Right kidney (tissue), 9 donors: ENCODE data around the gene TAP2.
"Not testable (repeated sequence)": the region's sequence is repeated elsewhere in the genome, so short reads cannot be mapped to it uniquely, and the experiment has no call there.

Source experiments
- DNase-seq: peaks from one replicate; pipeline ENCODE4 v3.0.0-alpha.2; 2016
- long read RNA-seq, 8 donors: transcript quantifications; one replicate each; lab custom pipeline, GENCODE V29; 2026

TAP2 gene
- long read RNA-seq, donor 1, full-length matches to known transcripts = 2 of 2 reads
- long read RNA-seq, donor 1, partial matches to known transcripts = 0 of 2 reads
- long read RNA-seq, donor 1, other reads (novel, unspliced or antisense) = 0 of 2 reads
- long read RNA-seq, donor 2, full-length matches to known transcripts = 3 of 3 reads
- long read RNA-seq, donor 2, partial matches to known transcripts = 0 of 3 reads
- long read RNA-seq, donor 2, other reads (novel, unspliced or antisense) = 0 of 3 reads
- long read RNA-seq, donor 3, full-length matches to known transcripts = 2 of 2 reads
- long read RNA-seq, donor 3, partial matches to known transcripts = 0 of 2 reads
- long read RNA-seq, donor 3, other reads (novel, unspliced or antisense) = 0 of 2 reads
- long read RNA-seq, donor 4, full-length matches to known transcripts = 1 of 1 reads
- long read RNA-seq, donor 4, partial matches to known transcripts = 0 of 1 reads
- long read RNA-seq, donor 4, other reads (novel, unspliced or antisense) = 0 of 1 reads
- long read RNA-seq, donor 5, full-length matches to known transcripts = 1 of 1 reads
- long read RNA-seq, donor 5, partial matches to known transcripts = 0 of 1 reads
- long read RNA-seq, donor 5, other reads (novel, unspliced or antisense) = 0 of 1 reads
- long read RNA-seq, donor 6, full-length matches to known transcripts = 4 of 4 reads
- long read RNA-seq, donor 6, partial matches to known transcripts = 0 of 4 reads
- long read RNA-seq, donor 6, other reads (novel, unspliced or antisense) = 0 of 4 reads
- long read RNA-seq, donor 7, full-length matches to known transcripts = 3 of 3 reads
- long read RNA-seq, donor 7, partial matches to known transcripts = 0 of 3 reads
- long read RNA-seq, donor 7, other reads (novel, unspliced or antisense) = 0 of 3 reads
- long read RNA-seq, donor 8, full-length matches to known transcripts = 4 of 4 reads
- long read RNA-seq, donor 8, partial matches to known transcripts = 0 of 4 reads
- long read RNA-seq, donor 8, other reads (novel, unspliced or antisense) = 0 of 4 reads

DNA sequence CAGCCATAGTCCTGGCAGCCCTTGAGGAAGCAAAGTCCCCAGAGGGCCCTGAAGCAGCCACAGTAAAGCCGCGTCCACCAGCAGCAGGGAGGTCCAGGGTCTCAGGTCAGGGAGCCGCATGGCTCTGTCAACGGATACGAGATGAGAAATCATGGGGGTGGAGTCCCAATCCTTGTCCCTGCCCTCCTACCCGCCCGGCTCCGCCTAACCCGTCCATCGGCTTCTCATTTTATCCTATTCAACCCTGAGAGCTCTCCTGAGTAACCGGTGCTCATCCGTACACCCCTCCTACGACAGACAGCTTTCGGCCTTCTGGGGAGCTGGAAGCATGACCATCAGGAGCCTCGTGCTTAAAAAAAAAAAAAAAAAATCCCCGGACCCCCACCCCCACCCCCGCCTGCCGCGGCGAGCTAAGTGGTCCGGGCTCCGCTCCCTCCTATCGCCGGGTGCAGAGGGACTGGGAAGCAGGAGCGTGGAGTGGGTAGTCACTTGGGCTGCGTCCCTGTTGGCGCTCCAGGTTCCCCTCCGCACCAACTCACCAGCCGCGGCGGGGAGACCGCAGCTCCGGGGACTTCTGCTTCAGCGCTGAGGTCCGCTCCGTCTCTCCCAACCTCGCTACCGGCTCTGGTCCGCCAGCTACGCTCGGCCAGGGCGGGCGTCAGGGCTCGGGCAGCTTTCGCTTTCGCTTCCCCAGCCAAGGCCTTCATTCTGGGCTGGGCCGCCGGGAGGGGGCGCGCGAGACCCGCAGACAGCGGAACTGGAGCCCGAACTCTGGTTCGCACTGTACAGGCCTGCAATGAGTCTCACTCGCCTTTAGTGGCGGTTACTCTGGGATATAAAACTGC is at the start of gene TAP2:
TSS of gene TAP2 (minus strand) at position 626 of the 845 bp plus-strand sequence. CDS start at position 120, 506 bp downstream.
- DNase-seq = peak; percentile 96

DNA sequence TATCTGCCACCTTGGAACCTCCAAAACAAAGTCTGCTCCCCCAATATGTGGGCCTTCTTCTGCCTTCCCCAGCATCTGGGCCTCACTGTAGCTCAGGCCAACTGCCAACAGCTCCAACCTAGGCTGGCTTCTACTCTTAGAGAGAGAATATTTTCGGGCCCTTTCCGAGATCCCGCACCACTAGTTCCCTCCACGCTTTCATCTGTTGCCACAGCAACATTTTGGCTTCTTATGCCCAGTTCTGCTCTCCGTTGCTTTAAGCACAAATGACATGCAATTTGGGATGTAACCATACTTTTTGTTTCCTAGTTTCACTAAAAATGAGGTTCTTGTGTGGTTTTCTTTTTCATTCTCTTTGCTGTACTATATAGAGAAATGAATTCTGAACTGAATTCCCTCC is 49.1 kb upstream of the TAP2 start:
- DNase-seq = no peak

DNA sequence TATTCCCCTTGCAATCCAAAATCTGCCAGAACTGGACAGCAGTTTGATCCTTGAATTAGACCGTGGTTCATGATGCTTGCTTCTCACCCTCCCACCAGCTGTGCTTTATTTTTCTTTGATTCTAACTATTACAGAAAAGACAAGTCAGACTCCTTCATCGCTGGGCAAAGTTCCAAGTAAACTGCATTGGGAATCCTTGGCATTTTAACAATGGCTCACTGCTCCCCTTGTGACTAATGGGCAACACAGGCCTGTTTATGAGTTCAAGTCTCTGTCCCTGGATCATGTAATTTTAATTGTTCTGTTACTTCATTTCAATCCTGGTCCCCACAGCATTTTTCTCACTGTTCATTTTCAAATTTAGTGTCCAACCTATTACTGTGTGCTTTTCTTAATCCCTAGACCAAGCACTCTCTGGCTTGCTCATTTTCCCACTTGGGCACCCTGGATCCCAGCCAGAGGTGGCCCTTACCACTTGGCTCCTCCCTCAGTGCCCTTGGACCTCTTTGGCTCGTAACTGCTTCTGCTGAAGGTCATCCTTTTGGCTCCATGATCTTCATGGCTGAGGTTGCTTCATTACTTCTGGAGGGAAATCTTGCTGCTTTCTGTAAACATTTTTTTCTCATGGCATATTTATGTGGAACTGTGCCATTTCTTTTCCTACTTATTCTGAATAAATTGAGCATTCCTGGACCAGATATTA is 48.3 kb upstream of the TAP2 start:
- DNase-seq = no peak

DNA sequence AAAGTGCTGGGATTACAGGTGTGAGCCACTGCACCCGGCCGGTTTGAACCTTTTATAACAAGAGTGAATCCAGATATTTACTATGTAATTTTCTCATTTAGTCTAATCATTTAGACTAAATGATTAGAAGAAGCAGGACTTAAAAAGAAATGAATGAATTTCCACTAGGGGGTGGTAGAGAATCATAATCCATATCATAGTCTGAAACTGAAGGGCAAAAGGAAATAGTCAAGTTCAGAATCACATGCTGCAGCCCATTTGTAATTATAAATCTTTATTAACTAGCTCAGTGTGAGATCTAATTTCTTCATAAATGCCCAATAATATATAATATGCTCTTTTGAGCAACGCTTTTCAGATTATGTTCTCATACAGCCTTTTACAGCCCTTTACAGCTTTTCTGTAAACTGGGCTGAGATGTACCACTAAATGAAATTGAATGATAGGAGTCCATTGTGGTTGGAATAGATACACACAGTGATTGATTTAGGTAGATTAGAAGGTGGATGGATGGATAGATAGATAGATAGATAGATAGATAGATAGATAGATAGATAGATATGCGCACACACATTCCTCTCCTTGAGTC is 47.3 kb upstream of the TAP2 start:
- DNase-seq = no peak

DNA sequence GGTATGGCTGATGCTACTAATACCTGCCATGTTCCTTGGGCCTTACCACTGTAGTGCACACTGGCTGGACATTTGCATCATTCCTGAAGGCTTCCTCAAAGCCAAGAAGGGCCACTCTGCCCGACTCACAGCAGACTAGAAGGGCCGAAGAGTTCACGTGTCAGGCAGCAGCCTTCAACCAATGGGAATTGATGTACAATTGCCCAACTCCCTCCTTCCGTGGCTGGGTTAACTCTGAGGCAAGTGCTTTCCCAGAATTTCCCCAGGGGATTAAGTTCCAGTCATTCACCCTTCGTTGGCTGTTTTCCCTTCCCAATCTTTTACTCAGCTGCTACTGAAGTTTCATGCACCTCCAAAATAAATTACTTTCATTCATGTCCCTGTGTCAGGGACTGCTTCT is 45.2 kb upstream of the TAP2 start:
- DNase-seq = no peak

DNA sequence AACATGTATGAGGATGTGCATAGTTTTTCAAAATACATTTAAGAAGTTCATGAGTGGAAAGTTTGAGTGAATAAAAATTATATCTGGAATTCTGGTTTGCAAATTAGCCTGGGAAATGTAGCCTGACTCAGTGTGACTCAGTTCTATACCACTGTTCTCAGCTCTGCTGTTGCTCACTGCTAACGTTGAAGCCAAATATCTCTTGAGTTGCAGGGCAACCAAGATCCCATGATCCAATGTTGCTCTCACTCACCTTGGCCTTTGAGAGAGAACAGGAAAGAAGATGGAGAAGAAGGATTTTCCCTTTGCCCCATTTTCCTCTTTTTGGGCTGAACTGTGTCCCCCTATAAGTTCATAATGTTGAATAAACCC is 44.3 kb upstream of the TAP2 start:
- DNase-seq = no peak

DNA sequence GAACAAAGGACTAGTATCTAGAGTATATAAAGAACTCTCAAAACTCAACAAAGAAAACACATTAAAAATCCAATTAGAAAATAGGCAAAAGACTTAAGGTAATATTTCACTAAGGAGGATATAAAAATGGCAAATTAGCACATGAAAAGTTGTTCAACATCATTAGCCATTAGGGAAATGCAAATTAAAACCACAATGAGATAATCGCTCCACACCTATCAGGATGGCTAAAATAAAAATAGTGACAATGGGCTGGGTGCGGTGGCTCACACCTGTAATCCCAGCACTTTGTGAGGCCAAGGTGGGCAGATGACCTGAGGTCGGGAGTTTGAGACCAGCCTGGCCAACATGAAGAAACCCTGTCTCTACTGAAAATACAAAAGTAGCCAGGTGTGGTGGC is 42.4 kb upstream of the TAP2 start:
- DNase-seq = not testable (repeated sequence)

DNA sequence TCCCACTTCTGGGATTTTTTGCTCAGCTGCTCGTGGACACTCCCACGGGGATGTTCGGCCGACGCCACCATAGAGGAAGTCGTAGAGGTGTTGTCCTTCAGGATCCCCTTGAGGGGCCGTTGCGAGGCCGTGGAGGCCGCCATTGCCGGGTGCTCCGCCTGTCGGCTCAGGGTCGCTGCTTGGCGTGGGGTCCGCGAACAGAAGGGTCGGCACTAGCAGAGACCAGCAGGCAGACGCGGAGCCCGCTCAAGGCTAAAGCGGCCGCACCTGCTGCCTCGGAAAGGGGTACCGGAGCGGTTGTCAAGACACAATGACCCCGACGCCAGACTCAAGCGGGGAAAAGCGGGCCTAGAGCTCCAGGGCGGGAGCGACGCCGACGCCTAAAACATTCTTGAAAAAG is 41.2 kb upstream of the TAP2 start:
- no peak for DNase-seq

DNA sequence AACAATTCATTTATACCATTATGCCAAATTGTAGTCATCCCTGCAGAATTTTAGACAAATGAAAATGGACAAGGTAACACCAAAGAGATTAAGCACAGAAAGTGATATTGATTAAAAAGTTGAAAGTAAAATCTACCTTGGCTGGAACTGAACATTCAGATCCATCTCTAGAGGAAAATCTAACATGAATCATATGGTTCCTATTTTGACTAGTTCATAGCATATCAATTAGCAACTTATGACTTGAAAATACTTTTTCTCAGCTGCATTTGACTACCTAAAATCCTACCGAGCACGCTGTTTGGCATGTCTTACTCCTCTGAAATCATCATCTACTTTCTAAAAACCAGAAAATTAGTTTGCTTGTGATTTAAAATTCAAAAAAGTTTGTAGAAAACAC is 38.1 kb upstream of the TAP2 start:
- no peak for DNase-seq

DNA sequence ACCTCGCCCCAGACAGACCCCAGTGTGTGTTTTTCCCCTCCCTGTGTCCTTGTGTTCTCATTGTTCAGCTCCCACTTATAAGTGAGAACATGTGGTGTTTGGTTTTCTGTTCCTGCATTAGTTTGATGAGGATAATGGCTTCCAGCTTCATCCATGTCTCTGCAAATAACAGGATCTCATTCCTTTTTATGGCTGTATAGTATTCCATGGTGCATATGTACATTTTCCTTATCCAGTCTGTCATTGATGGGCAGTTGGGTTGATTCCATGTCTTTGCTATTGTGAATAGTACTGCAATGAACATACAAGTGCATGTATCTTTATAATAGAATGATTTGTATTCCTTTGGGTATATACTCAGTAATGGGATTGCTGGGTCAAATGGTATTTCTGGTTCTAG is 35.4 kb upstream of the TAP2 start:
- not testable (repeated sequence) for DNase-seq

DNA sequence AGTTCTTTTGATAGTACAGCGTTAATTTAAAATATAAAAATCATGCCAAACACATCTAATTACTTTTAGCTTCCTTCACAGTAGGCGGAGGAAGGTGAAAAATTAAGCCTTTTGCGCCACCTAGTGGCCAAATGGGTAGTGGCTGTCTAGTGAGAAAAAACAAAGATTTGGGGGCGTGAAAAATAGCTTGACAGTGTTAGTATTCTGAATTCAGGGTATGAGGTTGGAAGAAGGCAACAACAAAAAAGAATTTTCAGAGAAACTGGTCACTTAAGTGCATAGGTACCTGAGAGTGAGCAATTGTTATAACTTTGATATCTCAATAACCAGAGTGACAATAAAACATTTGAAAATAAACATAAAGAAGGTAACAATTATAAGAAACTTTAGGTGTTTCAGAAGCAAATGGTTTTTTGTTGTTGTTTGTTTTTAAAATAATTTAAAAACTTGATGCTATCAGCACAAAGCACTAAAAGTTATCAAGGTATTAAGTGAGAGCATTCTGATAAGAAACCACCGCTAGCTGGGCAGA is 29.8 kb upstream of the TAP2 start:
- DNase-seq = peak; percentile 61

DNA sequence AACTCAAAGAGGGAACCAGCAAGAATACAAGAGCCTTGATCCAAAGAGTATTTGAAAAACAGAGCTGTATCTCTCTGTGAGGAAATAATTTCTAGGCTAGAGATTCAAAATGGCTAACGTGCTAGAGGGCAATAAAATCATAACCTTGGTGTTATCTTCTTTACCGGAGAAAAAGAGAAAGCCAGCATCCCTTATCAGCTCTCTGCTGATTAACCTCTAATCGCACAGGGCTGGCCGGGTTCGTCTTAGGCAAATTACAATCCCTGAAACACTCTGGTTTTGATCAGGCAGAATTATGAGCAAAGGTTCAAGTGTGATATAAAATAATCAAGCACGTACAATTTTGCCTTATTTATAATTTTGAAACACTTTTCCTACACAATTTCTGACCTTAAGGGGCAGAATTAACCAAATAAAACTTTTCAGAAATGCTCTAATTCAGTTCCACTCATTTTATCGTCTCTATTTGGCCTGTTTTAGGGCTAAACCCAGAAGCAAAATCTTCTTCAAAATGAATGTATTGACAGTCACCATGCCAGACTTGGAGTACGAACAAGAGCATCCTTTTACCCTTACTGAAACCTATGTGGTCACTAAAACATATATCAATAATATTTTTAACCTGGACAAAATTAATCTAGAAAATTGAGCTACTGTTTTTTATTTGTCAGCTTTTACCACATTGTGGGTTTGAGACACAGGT is 29.2 kb upstream of the TAP2 start:
- DNase-seq = no peak

DNA sequence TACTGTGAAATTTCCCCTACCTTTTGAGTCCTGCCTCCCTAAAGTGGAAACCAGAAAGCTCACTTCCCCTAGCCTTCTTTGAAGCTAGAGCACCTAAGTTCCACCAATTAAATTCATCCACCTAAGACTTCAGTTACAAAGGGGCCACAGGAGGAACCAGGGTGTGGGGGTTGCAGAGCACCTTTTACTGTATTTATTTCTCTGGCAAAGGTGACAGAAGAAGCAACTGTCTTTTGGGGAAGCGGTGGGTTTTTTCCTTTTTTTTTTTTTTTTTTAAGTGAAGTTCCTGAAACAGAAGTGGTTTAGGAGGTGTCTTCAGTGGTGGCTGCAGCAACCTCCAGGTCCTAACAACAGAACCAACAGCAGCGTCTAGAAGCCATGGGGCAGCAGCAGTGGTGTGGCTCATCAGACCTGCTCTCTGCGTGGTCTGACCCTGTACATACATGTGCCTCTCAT is 28.5 kb upstream of the TAP2 start:
- no peak for DNase-seq

DNA sequence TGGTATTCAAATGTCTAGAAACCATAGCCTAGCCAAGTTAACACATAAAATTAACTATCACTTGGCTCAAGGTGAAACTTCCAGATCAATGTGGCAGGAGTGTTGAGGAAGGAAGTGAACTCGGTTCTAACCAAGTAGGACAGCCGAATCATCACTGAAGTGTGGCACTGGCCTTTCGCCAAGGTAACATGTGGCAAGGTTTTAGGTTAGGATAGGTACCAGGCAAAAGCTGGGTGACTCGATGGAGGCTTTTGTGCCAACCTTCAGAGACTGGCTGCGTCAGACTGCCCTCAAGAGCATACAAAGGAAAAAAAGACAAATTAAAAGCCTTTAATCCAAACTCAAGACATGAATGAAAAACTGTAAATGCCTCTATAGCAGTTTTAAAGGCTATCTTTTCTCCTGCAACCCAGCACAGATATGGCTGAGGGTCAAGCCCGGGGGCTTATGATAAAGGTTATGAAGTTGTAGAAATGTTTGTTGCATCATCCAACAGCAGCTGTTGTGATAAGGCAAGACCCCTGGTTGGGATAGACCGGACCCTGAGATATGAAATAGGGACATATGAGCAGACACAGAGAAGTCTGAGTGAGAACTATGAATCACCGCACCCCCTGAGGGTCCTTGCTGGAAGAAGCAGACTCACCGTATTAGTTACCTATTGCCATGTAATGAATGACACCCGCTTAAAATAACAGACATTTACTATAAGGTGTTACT is 27.3 kb upstream of the TAP2 start:
- no peak for DNase-seq

DNA sequence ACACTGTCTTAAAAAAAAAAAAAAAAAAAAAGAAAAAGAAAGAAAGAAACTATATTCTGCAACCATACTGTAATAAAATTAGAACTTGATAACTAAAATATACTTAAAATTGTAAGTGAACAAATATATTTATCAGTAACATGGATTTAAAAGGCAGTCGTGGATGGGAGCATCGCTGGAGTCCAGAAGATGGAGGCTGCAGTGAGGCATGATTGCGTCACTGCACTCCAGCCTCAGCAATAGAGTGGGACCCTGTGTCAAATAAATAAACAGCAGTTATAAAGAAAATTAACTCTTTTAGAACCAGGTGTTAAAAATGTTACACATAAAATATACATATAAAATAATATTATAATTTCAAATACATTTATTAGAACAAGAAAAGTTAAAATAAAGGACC is 24.2 kb upstream of the TAP2 start:
- DNase-seq = no peak

DNA sequence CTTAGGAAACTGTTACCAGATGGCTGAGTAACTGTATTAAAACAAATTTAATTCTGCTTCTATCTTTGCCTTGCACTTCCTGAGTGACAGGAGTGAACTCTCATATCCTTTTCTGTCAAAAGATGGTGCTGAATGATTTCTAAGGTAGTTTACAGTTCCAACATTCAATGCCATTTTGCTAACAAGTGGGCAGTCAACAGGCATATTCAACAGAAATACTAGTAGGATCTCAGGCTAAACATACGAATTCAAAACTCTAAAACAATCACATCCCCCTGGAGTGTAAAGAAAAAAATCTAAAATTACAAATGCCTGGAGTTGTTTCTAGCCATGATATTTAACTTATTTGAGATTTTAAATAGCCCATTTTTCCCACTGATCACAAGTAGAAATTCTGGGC is 22.1 kb upstream of the TAP2 start:
- no peak for DNase-seq

DNA sequence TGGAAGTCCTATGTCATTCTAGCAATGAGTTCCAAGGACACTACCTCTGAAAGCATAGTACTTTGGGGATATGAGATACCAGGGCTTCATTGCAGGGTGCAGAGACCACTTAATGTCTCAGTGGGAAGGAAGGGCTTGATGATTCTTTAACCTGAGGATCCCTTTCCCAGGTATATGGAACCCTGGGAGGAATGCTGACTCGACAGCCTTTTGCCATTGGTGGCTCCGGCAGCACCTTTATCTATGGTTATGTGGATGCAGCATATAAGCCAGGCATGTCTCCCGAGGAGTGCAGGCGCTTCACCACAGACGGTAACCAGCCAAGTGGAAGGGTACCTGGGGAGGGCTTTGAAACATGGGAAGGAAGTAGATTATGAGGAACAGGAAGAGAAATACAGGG is 19.7 kb upstream of the TAP2 start:
- DNase-seq = no peak

DNA sequence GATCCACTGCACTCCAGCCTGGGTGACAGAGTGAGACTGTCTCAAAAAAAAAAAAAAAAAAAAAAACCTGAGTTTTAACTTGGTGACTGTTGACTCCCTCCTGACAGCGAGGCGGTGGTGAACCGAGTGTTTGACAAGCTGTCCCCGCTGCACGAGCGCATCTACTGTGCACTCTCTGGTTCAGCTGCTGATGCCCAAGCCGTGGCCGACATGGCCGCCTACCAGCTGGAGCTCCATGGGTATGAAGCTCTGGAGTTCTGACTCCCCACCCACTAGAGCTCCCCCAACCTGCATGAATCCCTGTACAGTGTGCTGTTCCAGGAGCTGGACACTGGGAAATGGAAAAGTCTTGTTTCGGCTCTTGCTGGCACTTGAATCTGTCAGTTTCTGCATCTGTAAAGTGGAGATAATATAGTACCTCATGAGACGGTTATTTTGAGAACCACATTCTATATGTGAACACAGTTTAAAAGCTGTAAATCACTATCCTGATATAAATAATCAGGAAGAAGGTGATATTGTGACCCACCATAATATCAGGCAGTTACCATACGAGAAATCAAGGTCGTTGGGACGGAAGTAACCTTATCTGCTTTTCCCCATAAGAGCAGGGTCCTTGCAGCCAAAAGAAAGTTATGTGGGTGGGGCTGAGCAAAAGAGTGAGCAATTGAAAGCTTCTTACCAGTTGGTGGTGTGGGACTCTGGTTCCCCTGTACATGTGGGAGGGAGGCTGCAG is 18.8 kb upstream of the TAP2 start:
- no peak for DNase-seq
